Naive thymus-derived CD8-positive, alpha-beta T cell (primary cell): Measurements from ENCODE around the gene PDE4D. TPM values are rescaled to one million over a fixed set of nuclear protein-coding genes. Genes with fewer than 3 reads are reported as not detected.
"Not testable (repeated sequence)": the region's sequence is repeated elsewhere in the genome, so short reads cannot be mapped to it uniquely, and the experiment has no call there.

Experiments used
- ATAC-seq, 2 donors: fragments of 150-1000 bp; cut with Tn5 transposase in 1 of 2; sonication (Bioruptor Pico), chemical (Tn5 transposase) in 1 of 2; 1 replicate in 1 of 2; 2 replicates in 1 of 2; pipeline ENCODE4 v1.10.0; 2021; ENCODE audit warnings: mild to moderate bottlenecking in 2 of 2, moderate library complexity in 2 of 2
- POLR2A ChIA-PET: fragments of 350-600 bp; sonication (Branson Sonifier 250); formaldehyde crosslinking; loops from one replicate; lab custom pipeline; 2021; ENCODE audit warnings: antibody characterized with exemption; lab: Charles Lee
- DNase-seq, 10 donors: peaks; one replicate each; pipeline versions ENCODE4 v3.0.0 to v3.0.0-alpha.2; 2020 to 2022
- H3K27ac Mint-ChIP-seq, 10 donors: one replicate each; pipeline ENCODE4 v1.8.0; 2020 to 2022; ENCODE audit warnings: mild to moderate bottlenecking in 10 of 10, mixed read lengths in 10 of 10, moderate library complexity in 4 of 10, inconsistent platforms in 1 of 10
- H3K27me3 Mint-ChIP-seq, 5 donors: one replicate each; pipeline ENCODE4 v1.8.0; 2021 to 2022; ENCODE audit warnings: mixed read lengths in 5 of 5
- H3K36me3 Mint-ChIP-seq, 3 donors: one replicate each; pipeline ENCODE4 v1.8.0; 2020 to 2022; ENCODE audit warnings: mixed read lengths in 3 of 3, mild to moderate bottlenecking in 2 of 3, inconsistent platforms in 1 of 3
- H3K4me1 Mint-ChIP-seq, 4 donors: one replicate each; pipeline ENCODE4 v1.8.0; 2021 to 2022; ENCODE audit warnings: mixed read lengths in 4 of 4
- H3K4me3 Mint-ChIP-seq, 10 donors: one replicate each; pipeline ENCODE4 v1.8.0; 2020 to 2022; ENCODE audit warnings: mild to moderate bottlenecking in 10 of 10, mixed read lengths in 10 of 10, moderate library complexity in 6 of 10, inconsistent platforms in 1 of 10
- H3K9me3 Mint-ChIP-seq, 9 donors: one replicate each; pipeline ENCODE4 v1.8.0; 2020 to 2022; ENCODE audit warnings: mixed read lengths in 9 of 9, mild to moderate bottlenecking in 3 of 9, inconsistent platforms in 1 of 9, moderate library complexity in 1 of 9
- polyA plus RNA-seq, 3 donors: library from polyadenylated mRNA; unstranded; fragments of 300-500 nt; fragmentation: Illumina TruSeq; gene quantifications; one replicate each; pipeline ENCODE4 v1.2.3, GENCODE V29; 2021
- total RNA-seq, 8 experiments: library from RNA in 2 of 8; stranded (reverse) in 2 of 8; gene quantifications; one replicate each; pipeline ENCODE4 v1.2.3 and lab custom pipeline; 2021 to 2026

The PDE4D gene
- total and polyA plus RNA-seq, 5 experiments from 2014 or later = 5.8 to 35.9 (median 8.8) TPM

DNA sequence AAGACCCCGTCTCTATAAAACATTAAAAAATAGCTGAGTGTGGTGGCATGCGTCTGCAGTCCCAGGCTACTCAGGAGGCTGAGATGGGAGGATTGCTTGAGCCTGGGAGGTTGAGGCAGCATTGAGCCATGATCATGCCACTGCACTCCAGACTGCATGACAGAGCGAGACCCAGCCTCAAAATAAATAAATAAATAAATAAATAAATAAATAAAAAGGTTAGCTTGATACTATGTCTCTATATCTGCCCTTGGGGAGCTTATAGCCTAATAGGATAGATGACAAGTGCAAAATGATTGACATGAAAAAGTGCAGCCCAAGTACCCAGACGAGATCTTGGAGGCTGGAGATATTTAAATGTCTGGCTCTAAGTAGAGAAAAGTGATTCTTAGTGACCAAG is 122.6 kb downstream of the PDE4D start:
- no peak for DNase-seq
- POLR2A ChIA-PET = no interaction called here
- Mint-ChIP-seq H3K27ac (no peak overlapping the region), H3K4me3 (no peak overlapping the region), H3K27me3 (peaks cover 21 to 47% (median 30%) of the 10 kb centered on the region in 5 donors), H3K36me3 (no peaks in the 10 kb centered on the region), H3K9me3 (no peaks in the 10 kb centered on the region), H3K4me1 (peaks cover 1 to 13% (median 9%) of the 10 kb centered on the region in 4 donors)
- ATAC-seq = no peak

DNA sequence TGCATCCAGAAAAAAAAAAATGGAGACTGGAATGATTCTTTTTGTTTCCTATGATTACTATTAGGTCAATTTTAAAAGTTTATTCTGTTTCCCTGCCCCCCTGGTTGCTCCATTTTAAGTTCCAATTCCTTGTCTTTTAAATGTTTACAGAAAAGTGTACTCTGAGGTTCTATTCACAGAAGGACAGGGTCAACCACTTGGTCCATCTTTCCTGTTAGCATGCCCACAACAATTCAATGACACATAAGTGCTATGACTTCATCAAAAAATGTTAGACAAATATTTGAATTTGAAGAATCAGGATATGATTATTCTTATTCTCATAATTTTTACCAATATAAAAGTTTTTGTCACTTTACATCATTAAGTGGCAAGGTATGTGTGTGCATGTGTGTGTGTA is 123.7 kb downstream of the PDE4D start:
- Mint-ChIP-seq H3K4me3 (no peak overlapping the region), H3K9me3 (no peaks in the 10 kb centered on the region), H3K27ac (no peak overlapping the region), H3K36me3 (no peaks in the 10 kb centered on the region), H3K4me1 (peaks cover 1 to 14% (median 10%) of the 10 kb centered on the region in 4 donors), H3K27me3 (peaks cover 21 to 56% (median 32%) of the 10 kb centered on the region in 5 donors)
- DNase-seq (no peak), ATAC-seq (no peak)
- POLR2A ChIA-PET = no interaction called here

DNA sequence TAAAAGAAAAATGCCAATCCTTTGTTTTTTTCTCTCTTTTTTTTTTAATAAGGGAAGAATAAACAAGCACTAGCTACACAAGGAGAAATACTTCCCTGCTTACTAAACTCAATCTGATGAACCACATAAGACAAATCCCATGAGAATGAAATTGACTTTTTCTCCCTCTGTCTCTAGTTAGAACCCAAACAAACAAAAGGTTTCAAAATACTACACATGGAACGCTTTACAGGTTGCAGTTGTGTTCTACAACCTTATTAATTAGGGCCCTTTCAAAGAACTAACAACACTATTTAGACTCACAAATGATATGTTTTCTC is 124.5 kb downstream of the PDE4D start:
- peaks cover 21 to 56% (median 32%) of the 10 kb centered on the region in 5 donors for H3K27me3 Mint-ChIP-seq
- no peak overlapping the region for H3K27ac Mint-ChIP-seq
- DNase-seq = no peak
- H3K4me3 Mint-ChIP-seq = peak overlapping the region in 2 of 10 donors; percentile 8 to 80
- no peaks in the 10 kb centered on the region for H3K36me3 Mint-ChIP-seq
- H3K9me3 Mint-ChIP-seq = no peaks in the 10 kb centered on the region
- no peak for ATAC-seq
- H3K4me1 Mint-ChIP-seq = peaks cover 1 to 19% (median 10%) of the 10 kb centered on the region in 4 donors
- POLR2A ChIA-PET = no interaction called here

DNA sequence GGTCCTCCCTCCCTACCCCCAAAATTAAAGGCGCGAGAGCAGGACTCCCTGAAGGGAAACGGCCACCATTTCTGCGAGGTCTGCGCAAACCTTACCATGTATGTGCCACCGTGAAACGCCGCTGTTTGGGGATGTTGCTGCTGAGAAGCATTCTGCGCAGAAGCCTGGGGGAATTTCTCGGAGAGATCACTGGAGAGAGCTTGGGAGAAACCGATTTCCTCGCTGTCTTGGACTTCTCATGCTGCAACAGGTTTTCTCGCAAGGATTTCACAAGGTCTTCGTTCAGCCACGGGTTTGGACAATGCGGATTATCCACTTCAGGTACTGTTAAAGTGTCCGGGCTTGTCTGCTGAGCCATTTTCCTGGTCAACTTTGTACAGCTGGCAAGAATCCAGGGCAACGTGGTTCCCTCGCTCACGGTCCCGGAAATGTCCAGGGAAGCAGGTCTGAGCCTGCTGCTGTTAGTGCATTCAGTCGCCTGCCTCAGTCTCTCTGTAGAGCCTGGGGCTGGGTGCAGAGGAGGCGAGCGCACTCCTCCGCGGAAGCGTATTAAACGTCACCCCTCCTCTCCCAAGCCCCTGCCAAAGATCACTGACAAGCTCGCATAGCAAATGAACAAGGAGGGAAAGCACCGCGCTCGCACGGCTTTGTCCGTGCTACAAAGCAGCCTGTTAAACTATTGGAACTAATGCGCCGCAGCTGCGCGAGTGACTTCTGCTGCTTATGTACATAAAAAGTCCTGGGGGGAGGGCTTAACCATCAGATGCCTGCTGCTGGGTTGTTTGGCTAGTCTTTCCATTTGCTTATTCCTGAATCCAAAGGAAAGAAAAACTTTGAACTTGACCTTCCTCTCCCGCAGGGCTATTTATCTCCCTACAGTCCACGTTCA is 125.1 kb downstream of the PDE4D start:
- peaks cover 21 to 56% (median 32%) of the 10 kb centered on the region in 5 donors for H3K27me3 Mint-ChIP-seq
- H3K9me3 Mint-ChIP-seq = no peaks in the 10 kb centered on the region
- peak overlapping the region in 7 of 10 donors; percentile 18 to 80 (median 45) for H3K4me3 Mint-ChIP-seq
- H3K4me1 Mint-ChIP-seq = peaks cover 1 to 24% (median 10%) of the 10 kb centered on the region in 4 donors
- ATAC-seq = no peak
- peak in 1 of 10 donors; percentile 12 for DNase-seq
- H3K27ac Mint-ChIP-seq = no peak overlapping the region
- POLR2A ChIA-PET = no interaction called here
- no peaks in the 10 kb centered on the region for H3K36me3 Mint-ChIP-seq

DNA sequence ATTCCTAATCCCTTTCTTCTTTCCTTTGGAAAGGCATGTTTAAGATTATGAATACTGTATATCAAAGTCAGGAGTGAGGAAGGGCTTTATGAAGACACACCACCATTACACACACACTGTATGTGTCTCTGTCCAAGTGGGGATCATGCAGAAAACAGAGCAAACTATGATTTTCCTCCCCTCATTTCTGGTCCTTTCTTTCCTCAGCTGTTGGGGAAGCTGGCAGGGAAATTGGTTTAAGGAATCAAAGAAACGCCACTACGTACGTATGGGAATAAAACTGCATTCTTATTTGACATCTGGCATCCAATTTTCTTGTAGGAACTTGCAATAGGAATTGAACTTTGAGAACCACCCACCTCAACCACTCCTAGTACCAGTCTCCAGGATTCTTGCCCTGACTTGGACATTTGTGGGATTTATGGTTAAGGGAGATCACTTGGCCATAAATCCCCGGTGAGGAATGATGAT is 125.8 kb downstream of the PDE4D start:
- ATAC-seq (no peak), DNase-seq (no peak)
- Mint-ChIP-seq H3K27me3 (peaks cover 21 to 56% (median 32%) of the 10 kb centered on the region in 5 donors), H3K9me3 (no peaks in the 10 kb centered on the region), H3K36me3 (no peaks in the 10 kb centered on the region), H3K4me1 (peaks cover 1 to 24% (median 10%) of the 10 kb centered on the region in 4 donors), H3K27ac (no peak overlapping the region), H3K4me3 (peak overlapping the region in 6 of 10 donors; percentile 30 to 80 (median 46))
- POLR2A ChIA-PET = no interaction called here

DNA sequence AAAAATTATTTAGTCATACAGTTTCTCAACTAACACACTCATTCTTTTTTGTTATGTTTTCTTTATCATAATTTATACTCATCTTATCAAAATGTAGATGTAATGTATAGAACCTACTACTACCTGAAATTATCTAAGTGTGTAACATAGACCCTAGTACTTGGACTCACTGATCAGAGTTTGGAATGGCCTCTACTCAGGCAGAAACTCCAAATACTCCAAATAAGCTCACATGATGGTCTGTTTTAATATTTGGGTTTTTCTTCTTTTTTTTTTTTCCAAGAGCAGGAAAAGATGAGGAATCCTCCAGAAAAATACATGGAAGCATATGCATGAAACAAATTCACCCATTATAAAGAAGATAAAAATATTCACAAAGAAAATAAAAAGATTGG is 126.3 kb downstream of the PDE4D start:
- DNase-seq (no peak), ATAC-seq (no peak)
- peaks cover 1 to 24% (median 10%) of the 10 kb centered on the region in 4 donors for H3K4me1 Mint-ChIP-seq
- H3K36me3 Mint-ChIP-seq = no peaks in the 10 kb centered on the region
- peak overlapping the region in 2 of 10 donors; percentile 16 to 80 for H3K4me3 Mint-ChIP-seq
- POLR2A ChIA-PET = no interaction called here
- H3K27ac Mint-ChIP-seq = no peak overlapping the region
- no peaks in the 10 kb centered on the region for H3K9me3 Mint-ChIP-seq
- peaks cover 21 to 56% (median 32%) of the 10 kb centered on the region in 5 donors for H3K27me3 Mint-ChIP-seq

DNA sequence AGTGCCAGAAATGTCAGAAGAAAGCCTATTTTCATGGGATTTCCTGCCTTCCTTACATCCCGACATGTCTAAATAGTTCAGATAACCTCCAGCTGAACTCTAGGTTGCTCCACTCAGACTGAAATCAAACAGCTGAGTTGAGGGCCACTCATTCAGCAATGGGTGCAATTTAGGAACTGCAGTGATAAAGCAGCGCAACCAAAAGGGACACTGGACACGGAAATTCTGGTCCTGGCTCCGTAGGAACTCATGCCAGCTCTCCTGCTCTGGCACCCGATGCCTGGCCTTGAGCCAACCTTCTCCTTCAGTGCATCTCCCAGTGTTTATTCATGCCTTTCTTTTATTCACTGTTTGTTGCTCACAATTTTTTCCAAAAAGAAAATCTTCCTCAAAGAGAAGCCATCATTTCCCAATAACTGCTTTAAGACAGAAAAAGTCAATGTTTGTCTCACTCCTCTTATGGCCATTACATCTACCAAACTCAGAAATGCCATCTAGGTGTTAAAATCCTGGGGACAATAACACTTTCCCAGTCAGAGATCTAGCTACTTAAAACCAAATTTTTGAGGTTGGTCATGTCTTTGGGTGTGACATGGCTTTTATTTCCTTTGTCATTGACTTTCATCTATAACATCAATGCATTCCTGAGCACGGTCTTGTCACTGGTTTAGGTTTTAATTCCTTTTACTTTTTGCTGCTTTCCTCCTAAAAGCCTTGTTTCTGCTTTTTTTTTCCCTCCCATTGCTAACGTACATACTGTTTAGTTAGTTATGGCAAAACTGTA is 126.9 kb downstream of the PDE4D start:
- H3K36me3 Mint-ChIP-seq = no peaks in the 10 kb centered on the region
- peak overlapping the region in 1 of 10 donors; percentile 17 for H3K4me3 Mint-ChIP-seq
- peaks cover 21 to 55% (median 31%) of the 10 kb centered on the region in 5 donors for H3K27me3 Mint-ChIP-seq
- POLR2A ChIA-PET = no interaction called here
- H3K27ac Mint-ChIP-seq = no peak overlapping the region
- H3K4me1 Mint-ChIP-seq = peaks cover 1 to 24% (median 10%) of the 10 kb centered on the region in 4 donors
- DNase-seq = no peak
- H3K9me3 Mint-ChIP-seq = no peaks in the 10 kb centered on the region
- ATAC-seq = no peak

DNA sequence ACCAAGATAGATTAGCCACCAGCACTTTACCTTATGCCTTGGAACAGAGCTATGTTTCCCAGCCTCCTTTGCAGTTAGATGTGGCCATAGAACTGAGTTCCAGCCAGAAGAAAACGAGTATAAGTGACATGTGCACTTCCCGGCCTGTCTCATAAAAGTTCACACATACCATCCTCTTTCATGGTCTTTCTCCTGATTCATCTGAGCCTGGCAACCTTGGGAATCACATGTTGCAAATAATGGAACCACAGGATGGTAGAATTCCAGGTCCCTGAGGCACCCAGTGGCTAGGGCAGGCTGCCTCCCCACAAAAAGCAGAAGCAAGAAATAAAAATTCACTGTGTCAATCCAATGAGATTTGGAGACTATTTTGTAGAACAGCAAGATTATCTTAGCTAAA is 128.1 kb downstream of the PDE4D start:
- POLR2A ChIA-PET = no interaction called here
- H3K4me3 Mint-ChIP-seq = peak overlapping the region in 1 of 10 donors; percentile 29
- peaks cover 1 to 24% (median 10%) of the 10 kb centered on the region in 4 donors for H3K4me1 Mint-ChIP-seq
- H3K27me3 Mint-ChIP-seq = peaks cover 19 to 43% (median 26%) of the 10 kb centered on the region in 5 donors
- no peak for DNase-seq
- no peak overlapping the region for H3K27ac Mint-ChIP-seq
- H3K9me3 Mint-ChIP-seq = no peaks in the 10 kb centered on the region
- ATAC-seq = no peak
- H3K36me3 Mint-ChIP-seq = no peaks in the 10 kb centered on the region

DNA sequence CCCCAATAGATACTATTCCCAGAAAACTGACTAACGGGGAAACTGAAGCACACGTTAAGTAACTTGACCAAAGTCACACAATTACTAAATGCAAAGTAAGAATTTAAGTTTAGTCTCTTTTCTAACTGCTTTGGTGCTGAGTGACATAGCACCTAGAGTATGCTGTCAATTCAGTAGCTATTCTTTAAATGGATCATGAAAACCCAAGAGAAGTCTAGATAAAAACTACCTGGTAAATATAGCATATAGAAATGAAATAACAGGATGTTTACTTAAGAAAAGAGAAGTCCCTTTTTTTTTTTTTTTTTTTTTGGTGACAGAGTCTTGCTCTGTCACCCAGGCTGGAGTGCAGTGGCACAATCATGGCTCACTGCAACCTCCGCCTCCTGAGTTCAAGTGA is 129.2 kb downstream of the PDE4D start:
- no peak for DNase-seq
- no peak for ATAC-seq
- peaks cover 1 to 24% (median 10%) of the 10 kb centered on the region in 4 donors for H3K4me1 Mint-ChIP-seq
- no peaks in the 10 kb centered on the region for H3K36me3 Mint-ChIP-seq
- no peak overlapping the region for H3K4me3 Mint-ChIP-seq
- peaks cover 16 to 36% (median 23%) of the 10 kb centered on the region in 5 donors for H3K27me3 Mint-ChIP-seq
- POLR2A ChIA-PET = interaction anchor here (0.7 kb wide), 1 partner anchor 22 kb away, joined by 3 read pairs; no protein-coding TSS in a partner anchor
- H3K27ac Mint-ChIP-seq = peak overlapping the region in 1 of 10 donors; percentile 0
- H3K9me3 Mint-ChIP-seq = no peaks in the 10 kb centered on the region

DNA sequence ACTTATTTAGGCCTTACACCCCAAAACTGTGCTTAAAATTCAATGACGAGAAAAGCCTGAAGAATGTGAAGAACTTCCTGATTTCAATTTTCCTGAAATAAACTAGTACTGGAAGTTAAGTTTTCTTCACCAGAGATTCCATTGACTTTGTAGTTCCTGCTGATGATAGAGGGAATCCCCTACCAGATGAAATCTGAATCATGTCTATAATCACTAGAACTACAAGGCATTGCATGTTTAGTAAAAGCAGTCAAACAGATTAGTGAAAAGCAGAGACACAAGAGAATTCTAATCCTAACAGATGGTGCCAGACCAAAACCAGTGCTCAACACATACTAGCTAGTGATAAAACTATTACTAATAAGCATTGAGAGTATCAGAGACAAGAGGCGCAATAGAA is 130.0 kb downstream of the PDE4D start:
- Mint-ChIP-seq H3K4me1 (peaks cover 1 to 19% (median 7%) of the 10 kb centered on the region in 4 donors), H3K27me3 (peaks cover 10 to 34% (median 23%) of the 10 kb centered on the region in 5 donors), H3K36me3 (no peaks in the 10 kb centered on the region), H3K4me3 (no peak overlapping the region), H3K9me3 (no peaks in the 10 kb centered on the region), H3K27ac (no peak overlapping the region)
- no peak for ATAC-seq
- DNase-seq = no peak
- POLR2A ChIA-PET = no interaction called here

DNA sequence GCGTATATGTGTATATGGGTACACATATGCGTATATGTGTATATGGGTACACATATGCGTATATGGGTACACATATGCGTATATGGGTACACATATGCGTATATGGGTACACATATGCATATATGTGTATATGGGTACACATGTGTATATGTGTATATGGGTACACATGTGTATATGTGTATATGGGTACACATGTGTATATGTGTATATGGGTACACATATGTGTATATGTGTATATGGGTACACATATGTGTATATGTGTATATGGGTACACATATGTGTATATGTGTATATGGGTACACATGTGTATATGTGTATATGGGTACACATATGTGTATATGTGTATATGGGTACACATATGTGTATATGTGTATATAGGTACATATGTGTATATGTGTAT is 131.3 kb downstream of the PDE4D start:
- ATAC-seq = not testable (repeated sequence)

DNA sequence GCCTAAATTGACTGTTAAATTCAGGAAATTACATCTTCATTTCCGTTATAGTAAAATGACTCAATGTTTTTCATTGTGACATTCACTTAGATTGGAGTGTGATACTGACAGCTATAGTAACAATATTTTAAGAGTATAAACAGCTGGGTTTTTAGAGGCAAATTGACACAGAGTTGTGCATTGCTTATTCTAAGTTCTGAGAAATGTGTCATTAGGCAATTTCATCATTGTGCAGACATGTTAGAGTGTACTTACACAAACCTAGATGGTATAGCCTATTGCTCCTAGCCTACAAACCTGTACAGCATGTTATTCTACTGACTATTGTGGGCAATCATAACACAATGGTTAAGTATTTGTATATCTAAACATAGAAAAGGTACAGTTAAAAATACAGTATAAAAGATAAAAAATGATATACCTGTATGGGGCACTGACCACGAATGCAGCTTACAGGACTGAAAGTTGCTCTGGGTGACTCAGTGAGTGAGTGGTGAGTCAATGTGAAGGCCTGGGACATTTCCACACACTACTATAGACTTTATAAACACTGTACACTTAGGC is 132.7 kb downstream of the PDE4D start:
- H3K27me3 Mint-ChIP-seq = peaks cover 0 to 9% (median 6%) of the 10 kb centered on the region in 5 donors
- no peaks in the 10 kb centered on the region for H3K9me3 Mint-ChIP-seq
- no peak overlapping the region for H3K4me3 Mint-ChIP-seq
- H3K4me1 Mint-ChIP-seq = peaks cover 0 to 12% (median 0%) of the 10 kb centered on the region in 4 donors
- ATAC-seq (no peak), DNase-seq (no peak)
- no peaks in the 10 kb centered on the region for H3K36me3 Mint-ChIP-seq
- no peak overlapping the region for H3K27ac Mint-ChIP-seq
- POLR2A ChIA-PET = no interaction called here

More for the DNA sequence above, 131.3 kb downstream of the PDE4D start:
- peaks cover 0 to 12% (median 0%) of the 10 kb centered on the region in 4 donors for H3K4me1 Mint-ChIP-seq
- DNase-seq, H3K9me3 Mint-ChIP-seq, H3K4me3 Mint-ChIP-seq, H3K27ac Mint-ChIP-seq, POLR2A ChIA-PET, H3K36me3 Mint-ChIP-seq: not testable (repeated sequence)
- H3K27me3 Mint-ChIP-seq = peaks cover 3 to 21% (median 13%) of the 10 kb centered on the region in 5 donors
